Thyroid gland (tissue), 4 donors: ENCODE data around the gene POU2F2. TPM values are rescaled to one million over a fixed set of nuclear protein-coding genes. Genes with fewer than 3 reads are reported as not detected.

ENCODE experiments used
- DNase-seq, 2 donors: peaks; one replicate each; pipeline ENCODE4 v3.0.0-alpha.2; 2019
- H3K27ac ChIP-seq, 3 donors: fragments of 200-600 bp; sonication (generic); 1 replicate in 2 of 3; 2 replicates in 1 of 3; pipeline ENCODE4 v1.5.1; 2016 to 2019; ENCODE audit warnings: mild to moderate bottlenecking in 1 of 3, moderate library complexity in 1 of 3
- H3K27me3 ChIP-seq: fragments of 200-600 bp; sonication (generic); one replicate; pipeline ENCODE4 v1.5.1; 2019
- H3K36me3 ChIP-seq, 2 donors: fragments of 200-600 bp; sonication (generic); one replicate each; pipeline ENCODE4 v1.5.1; 2016 to 2019
- H3K4me1 ChIP-seq, 2 donors: fragments of 200-600 bp; sonication (generic); one replicate each; pipeline ENCODE4 v1.5.1; 2017 to 2019
- H3K4me3 ChIP-seq, 3 donors: fragments of 200-600 bp; sonication (generic); replicated peaks in 1 of 3; 1 replicate in 2 of 3; 2 replicates in 1 of 3; pipeline ENCODE4 v1.5.1; 2016; ENCODE audit warnings: mild to moderate bottlenecking in 1 of 3
- H3K9me3 ChIP-seq: fragments of 200-600 bp; sonication (generic); one replicate; pipeline ENCODE4 v1.5.1; 2017
- POLR2A ChIP-seq, 2 donors: fragments of 450-650 bp; IDR thresholded peaks; one replicate each; pipeline ENCODE4 v1.6.1; 2017; ENCODE audit warnings: antibody characterized with exemption in 2 of 2, mild to moderate bottlenecking in 2 of 2, moderate library complexity in 1 of 2
- WGBS, 2 donors: methylation state at CpG; one replicate each; pipeline ENCODE4 v1.1.5; 2017; 5-methylcytosine and 5-hydroxymethylcytosine counted together
- intact Hi-C: fragments of 100-400 bp; cut with DNase I; formaldehyde crosslinking; loops from one replicate; pipeline ENCODE4 v1.15.1; 2023
- total RNA-seq, 4 donors: library from RNA; depleted of rRNA; stranded (reverse); fragments of >200 nt; gene quantifications; one replicate each; pipeline ENCODE4 v1.2.3, GENCODE V29; 2016
- TF ChIP-seq, protein P1 (sequence below), 6 experiments: fragments of 200-600 bp in 3 of 6; fragments of 450-650 bp in 3 of 6; sonication (generic) in 3 of 6; IDR thresholded peaks; one replicate each; pipeline ENCODE4 v1.5.1; 2016 to 2019; ENCODE audit warnings: antibody characterized with exemption in 6 of 6, mild to moderate bottlenecking in 2 of 6, inconsistent platforms in 1 of 6, moderate library complexity in 1 of 6

Gene POU2F2
- total RNA-seq, 4 donors from 2014 or later = 0.11 to 0.49 (median 0.15) TPM

DNA sequence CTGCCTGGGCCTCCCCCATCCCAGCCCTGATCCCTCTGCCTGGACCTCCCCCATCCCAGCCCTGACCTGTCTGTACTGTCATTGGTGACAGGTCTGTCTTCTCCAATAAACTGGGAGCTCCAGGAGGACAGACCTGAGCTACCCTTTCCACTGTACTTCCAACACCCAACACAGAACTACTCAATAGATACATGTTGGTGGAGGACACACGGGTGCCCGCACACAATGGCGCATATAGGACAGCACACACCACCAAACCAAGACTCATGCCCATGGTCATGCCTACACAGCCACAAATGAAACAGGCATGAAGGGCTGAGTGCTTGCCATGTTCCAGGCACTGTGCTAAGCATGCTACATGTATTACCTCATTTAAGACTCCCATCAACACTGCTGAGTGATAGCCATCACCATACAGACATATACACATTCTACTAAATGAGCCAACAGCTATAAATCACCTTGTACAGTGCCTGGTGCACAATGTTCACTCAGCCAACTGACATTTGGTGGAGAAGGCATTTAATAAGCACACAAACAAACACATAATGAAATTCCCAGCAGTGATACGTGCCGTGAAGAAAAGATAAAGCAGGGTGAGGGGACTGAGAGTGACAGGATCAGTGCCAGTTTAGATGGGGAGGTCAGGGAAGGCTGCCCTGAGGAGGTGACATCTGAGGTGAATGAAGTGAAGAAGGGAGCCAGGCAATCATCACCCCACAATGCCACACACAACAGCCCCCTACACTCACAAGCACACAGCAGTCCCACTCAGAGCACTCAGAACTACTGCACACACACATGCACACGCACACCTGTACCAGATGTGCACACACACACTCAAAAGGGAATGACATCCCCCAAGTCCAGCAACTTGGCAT, 857 bp downstream of the POU2F2 start:
- DNase-seq = no peak
- H3K36me3 ChIP-seq = no peaks in the 10 kb centered on the region
- intact Hi-C loops = loop anchor here (5.0 kb wide), 2 partner anchors 161 to 191 kb away; no protein-coding TSS in a partner anchor
- TF ChIP-seq, protein P1, sequence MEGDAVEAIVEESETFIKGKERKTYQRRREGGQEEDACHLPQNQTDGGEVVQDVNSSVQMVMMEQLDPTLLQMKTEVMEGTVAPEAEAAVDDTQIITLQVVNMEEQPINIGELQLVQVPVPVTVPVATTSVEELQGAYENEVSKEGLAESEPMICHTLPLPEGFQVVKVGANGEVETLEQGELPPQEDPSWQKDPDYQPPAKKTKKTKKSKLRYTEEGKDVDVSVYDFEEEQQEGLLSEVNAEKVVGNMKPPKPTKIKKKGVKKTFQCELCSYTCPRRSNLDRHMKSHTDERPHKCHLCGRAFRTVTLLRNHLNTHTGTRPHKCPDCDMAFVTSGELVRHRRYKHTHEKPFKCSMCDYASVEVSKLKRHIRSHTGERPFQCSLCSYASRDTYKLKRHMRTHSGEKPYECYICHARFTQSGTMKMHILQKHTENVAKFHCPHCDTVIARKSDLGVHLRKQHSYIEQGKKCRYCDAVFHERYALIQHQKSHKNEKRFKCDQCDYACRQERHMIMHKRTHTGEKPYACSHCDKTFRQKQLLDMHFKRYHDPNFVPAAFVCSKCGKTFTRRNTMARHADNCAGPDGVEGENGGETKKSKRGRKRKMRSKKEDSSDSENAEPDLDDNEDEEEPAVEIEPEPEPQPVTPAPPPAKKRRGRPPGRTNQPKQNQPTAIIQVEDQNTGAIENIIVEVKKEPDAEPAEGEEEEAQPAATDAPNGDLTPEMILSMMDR (IDR thresholded peaks at IDR 0.05) = no peak
- no peak for TF ChIP-seq POLR2A (IDR thresholded peaks at IDR 0.05)
- H3K4me3 ChIP-seq = no peak overlapping the region
- H3K27ac ChIP-seq = no peak overlapping the region
- WGBS, 2 donors = 59 to 66% methylated on average over 6 of the region's 6 CpGs
- H3K4me1 ChIP-seq = peaks cover 7 to 13% of the 10 kb centered on the region in 2 donors
- peaks cover 9% of the 10 kb centered on the region for H3K27me3 ChIP-seq
- H3K9me3 ChIP-seq = no peaks in the 10 kb centered on the region

DNA sequence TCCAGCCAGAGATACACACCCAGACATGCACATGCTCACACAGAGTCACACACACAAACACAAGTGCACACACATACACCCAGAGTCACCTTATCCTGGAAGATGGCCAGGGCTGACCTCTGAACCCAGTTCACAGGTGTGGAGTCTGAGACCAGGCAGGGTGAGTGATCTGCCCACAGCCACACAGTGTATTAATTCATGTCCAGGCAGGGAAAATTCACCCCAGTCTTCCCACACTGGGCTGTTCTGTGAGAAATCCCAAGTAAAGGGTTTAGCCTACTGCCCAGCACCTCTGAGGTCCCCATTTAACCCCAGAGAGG, 2.0 kb downstream of the POU2F2 start:
- Histone ChIP-seq H3K27ac (no peak overlapping the region), H3K36me3 (no peaks in the 10 kb centered on the region), H3K9me3 (no peaks in the 10 kb centered on the region), H3K27me3 (peaks cover 9% of the 10 kb centered on the region), H3K4me1 (peaks cover 7 to 13% of the 10 kb centered on the region in 2 donors), H3K4me3 (no peak overlapping the region)
- no peak for DNase-seq
- TF ChIP-seq, protein P1 (IDR thresholded peaks at IDR 0.05) = no peak
- TF ChIP-seq POLR2A (IDR thresholded peaks at IDR 0.05) = no peak
- intact Hi-C loops = loop anchor here (5.0 kb wide), 2 partner anchors 162 to 192 kb away; no protein-coding TSS in a partner anchor

DNA sequence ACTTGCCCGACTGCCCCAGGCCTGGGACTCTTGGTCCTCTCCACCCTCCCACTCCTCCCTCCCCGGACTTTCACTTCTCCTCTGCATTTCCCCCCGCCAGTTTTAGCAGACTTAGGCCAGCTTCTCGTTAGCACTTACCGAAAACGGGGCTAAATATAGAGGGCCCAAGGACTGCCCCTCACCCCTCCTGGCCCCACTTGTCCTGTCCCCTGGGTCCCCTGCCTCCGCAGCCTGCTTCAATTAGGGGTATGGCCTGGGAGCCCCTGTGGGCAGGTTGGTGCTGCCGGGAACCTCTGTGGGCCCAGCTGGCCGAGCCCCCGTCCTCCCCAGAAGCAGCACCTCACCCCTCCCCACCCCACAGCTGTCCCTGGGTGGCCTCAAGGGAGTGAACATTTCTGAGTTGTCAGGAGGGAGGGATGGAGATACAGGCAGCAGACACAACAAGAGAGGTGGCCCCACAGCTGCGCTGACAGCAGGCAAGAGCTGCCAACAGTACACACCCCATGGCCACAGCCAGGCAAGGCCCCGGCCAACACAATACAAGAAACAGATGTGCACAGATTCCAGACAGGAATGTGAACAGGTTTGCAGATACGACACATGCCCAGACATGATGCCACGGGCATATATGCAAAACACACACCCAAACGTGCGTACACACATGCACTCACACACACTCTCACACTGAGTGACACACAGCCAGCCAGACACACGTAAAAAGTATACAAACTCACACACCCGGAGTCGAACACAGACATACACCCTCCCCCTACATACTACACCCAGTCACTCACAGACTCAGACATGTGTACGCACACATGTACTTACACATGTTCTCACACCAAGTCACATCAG, 2.6 kb downstream of the POU2F2 start:
- intact Hi-C loops = loop anchor here (5.0 kb wide), 2 partner anchors 163 to 193 kb away; no protein-coding TSS in a partner anchor
- Histone ChIP-seq H3K27ac (no peak overlapping the region), H3K27me3 (peaks cover 9% of the 10 kb centered on the region), H3K4me3 (no peak overlapping the region), H3K36me3 (no peaks in the 10 kb centered on the region), H3K9me3 (no peaks in the 10 kb centered on the region), H3K4me1 (peaks cover 7 to 13% of the 10 kb centered on the region in 2 donors)
- TF ChIP-seq, protein P1 (IDR thresholded peaks at IDR 0.05) = no peak
- TF ChIP-seq POLR2A (IDR thresholded peaks at IDR 0.05) = no peak
- DNase-seq = peak in 1 of 2 donors; percentile 7
- WGBS, 2 donors = 41 to 53% methylated on average over 17 to 20 of the region's 20 CpGs

DNA sequence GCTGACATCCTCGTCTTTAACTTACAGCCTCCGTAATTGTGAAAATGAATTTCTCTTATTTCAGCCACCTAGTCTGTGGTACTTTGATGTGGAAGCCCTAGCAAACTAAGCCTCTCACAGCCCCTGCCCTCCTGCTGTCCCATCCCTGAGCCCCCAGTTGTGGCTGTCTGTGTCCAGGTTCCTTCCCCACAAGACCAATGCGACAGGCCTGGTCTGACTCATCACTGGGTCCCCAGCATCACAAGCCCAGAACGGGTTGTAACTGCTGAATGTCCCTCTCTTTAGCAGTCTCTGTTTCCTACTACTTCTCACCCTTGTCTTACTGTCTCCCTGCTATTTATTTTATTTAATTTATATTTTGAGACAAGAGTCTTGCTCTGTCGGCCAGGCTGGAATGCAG, 5.7 kb downstream of the POU2F2 start:
- Histone ChIP-seq H3K4me1 (no peaks in the 10 kb centered on the region), H3K9me3 (no peaks in the 10 kb centered on the region), H3K36me3 (no peaks in the 10 kb centered on the region), H3K27ac (no peak overlapping the region), H3K27me3 (peaks cover under 1% of the 10 kb centered on the region), H3K4me3 (no peak overlapping the region)
- TF ChIP-seq POLR2A (IDR thresholded peaks at IDR 0.05) = no peak
- TF ChIP-seq, protein P1 (IDR thresholded peaks at IDR 0.05) = no peak
- DNase-seq = no peak
- 77 to 79% methylated on average over 5 of the region's 5 CpGs for WGBS, 2 donors
- intact Hi-C loops = no loop called here
